Right lung (tissue), 5 donors: Measurements from ENCODE around the gene IMMP2L. TPM values are rescaled to one million over a fixed set of nuclear protein-coding genes. Genes with fewer than 3 reads are reported as not detected.
"Not testable (repeated sequence)": the region's sequence is repeated elsewhere in the genome, so short reads cannot be mapped to it uniquely, and the experiment has no call there.

Experiments
- DNase-seq, 2 donors: peaks; one replicate each; pipeline ENCODE4 v3.0.0-alpha.2; 2013
- polyA plus RNA-seq, 5 donors: library from polyadenylated mRNA; unstranded; fragments of 120-200 nt; gene quantifications; one replicate each; pipeline versions ENCODE4 v1.2.1 to v1.2.3, GENCODE V29; 2013; ENCODE audit warnings: inconsistent platforms in 1 of 5, low replicate concordance in 1 of 5; ENCODE audit not compliant: insufficient read length in 5 of 5, insufficient read depth in 1 of 5

IMMP2L gene
- polyA plus RNA-seq, 5 donors = 24.1 to 28.9 (median 28.0) TPM

DNA sequence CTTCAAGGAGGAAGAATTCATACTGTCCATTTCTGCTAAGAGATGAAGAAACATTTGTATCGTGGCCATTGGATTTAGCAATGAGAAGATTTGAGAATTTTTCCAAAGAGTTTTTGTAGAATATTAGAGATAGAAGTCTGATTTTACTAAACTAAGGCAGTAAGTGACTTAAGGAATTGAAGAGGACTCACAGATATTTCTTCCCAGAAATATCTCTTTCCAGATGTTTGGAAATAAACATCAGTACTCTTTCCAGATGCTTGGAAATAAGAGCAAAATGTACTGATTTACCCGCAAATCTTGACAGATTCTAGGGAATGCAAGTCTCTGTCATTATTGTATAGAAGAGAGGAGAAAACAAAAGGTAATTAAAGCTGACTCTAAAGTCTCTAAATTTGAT, 91.3 kb downstream of the IMMP2L start:
- no peak for DNase-seq

GRCh38 chr7:111469894-111470293, 92.4 kb downstream of the IMMP2L start:
- not testable (repeated sequence) for DNase-seq

- not testable (repeated sequence) for DNase-seq
Observed at GRCh38 chr7:111465774-111466173, 96.5 kb downstream of the IMMP2L start.

DNA sequence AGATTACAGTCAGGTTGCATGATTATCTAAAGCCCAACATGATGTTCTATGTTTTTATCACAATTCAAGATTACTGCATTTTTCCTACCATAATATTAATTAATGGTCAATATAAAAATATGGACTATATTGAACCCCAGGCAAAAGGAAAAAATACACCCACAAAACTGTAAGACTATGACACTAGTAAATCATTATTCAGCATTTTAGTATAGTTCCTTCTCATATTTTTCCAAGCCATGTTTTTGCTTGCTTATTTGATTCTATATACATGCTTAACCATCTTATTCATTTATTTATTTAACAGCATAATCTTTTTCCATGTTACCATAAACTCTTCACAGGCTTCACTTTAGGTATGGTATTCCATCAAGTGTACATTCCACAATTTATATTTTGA, 101.6 kb downstream of the IMMP2L start:
- DNase-seq = no peak

- peak in 1 of 2 donors; percentile 5 for DNase-seq
Observed at GRCh38 chr7:111459757-111460280, 102.5 kb downstream of the IMMP2L start.

DNA sequence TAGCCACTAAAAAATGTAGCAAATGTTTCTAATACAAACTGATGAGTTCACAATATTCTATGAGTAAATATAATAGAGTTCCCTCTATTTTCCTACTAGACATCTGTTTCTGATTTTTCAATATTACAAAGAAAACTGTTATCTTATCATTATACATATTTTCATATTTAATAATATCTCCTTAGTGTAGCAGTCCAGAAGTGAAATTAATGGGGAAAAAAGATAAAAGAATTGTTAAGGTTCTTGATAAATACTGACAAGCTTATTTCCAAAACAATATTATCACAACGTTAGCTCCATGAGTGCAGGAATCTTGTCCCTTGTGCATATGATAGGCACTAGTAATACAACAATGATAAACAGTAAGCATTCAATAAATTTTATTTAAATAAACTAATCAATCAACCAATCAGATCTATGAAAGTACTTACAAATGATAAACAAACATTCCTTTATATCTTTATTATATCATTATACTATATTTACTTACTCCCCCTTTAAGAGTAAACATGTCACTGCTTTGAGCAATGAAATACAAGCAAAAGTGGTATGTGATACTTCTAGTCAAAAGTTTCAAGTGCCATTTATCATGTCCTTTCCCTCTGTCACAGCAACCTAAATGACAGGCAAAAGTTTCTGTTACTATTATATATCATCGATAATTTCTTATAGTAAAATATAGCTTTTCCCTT, 103.1 kb downstream of the IMMP2L start:
- DNase-seq = no peak

- DNase-seq = not testable (repeated sequence)
Observed at GRCh38 chr7:111450705-111451104, 111.6 kb downstream of the IMMP2L start.

GRCh38 chr7:111447502-111447901, 114.8 kb downstream of the IMMP2L start:
- not testable (repeated sequence) for DNase-seq

- DNase-seq = no peak
Observed at GRCh38 chr7:111439977-111440376, 122.3 kb downstream of the IMMP2L start.

GRCh38 chr7:111438369-111439289, 123.7 kb downstream of the IMMP2L start:
- DNase-seq = no peak

GRCh38 chr7:111437736-111438135, 124.6 kb downstream of the IMMP2L start:
- DNase-seq = no peak

DNA sequence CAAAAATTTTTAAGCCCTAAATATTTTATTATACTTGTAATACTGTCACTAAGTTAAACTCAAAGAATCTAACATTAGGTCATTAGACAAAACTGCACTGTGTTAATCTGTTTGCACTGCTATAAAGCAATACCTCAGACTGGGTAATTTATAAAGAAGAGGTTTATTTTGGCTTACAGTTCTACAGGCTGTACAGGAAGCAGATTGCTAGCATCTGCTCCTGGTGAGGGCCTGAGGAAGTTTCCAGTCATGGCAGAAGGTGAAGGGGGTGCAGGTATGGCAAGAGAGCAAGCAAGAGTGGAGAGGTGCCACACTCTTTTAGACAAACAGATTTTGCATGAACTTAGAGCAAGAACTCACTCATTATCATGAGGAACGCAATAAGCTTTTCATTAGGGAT, 125.7 kb downstream of the IMMP2L start:
- DNase-seq = no peak

GRCh38 chr7:111433426-111433825, 128.9 kb downstream of the IMMP2L start:
- no peak for DNase-seq

- no peak for DNase-seq
Observed at GRCh38 chr7:111429781-111430180, 132.5 kb downstream of the IMMP2L start.

- DNase-seq = no peak
Observed at GRCh38 chr7:111424768-111425167, 137.5 kb downstream of the IMMP2L start.

- DNase-seq = no peak
Observed at GRCh38 chr7:111414374-111414773, 147.9 kb downstream of the IMMP2L start.

DNA sequence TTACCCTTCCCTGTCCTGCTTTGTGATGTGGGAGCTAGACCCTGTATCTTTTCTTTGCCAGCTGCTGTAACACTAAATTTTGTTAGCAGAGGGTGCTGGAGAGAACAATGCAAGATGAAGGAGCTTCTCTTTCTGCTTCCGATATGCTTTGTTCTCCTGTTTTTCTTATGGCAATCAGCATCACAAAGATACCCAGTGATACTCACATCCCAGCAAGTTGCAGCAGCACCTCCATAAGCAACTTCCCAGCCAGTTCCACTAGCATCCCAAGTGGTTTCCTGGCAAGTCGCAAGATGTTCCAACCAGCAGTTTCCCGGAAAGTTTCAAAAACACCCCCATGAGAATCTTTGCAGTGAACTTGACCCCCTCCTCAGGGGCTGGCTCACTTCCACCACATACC, 148.6 kb downstream of the IMMP2L start:
- DNase-seq = no peak

DNA sequence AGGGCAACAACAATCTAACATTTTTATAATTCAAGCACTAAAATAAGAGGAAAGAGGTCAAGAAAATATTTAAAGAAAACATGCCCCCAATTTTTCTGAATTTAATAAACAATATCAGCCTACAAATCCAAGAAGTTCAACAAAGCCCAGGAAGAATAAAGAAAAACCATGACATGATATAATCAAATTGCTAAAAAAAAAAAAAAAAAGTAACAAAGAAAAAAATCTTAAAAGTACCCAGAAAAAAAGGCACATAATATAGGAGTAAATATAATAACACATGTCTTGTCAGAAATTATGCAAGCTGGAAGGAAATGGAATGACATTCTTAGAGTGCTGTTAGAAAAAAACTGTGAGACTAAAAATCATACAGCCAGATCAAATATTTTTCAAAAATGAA, 151.4 kb downstream of the IMMP2L start:
- DNase-seq = no peak

DNA sequence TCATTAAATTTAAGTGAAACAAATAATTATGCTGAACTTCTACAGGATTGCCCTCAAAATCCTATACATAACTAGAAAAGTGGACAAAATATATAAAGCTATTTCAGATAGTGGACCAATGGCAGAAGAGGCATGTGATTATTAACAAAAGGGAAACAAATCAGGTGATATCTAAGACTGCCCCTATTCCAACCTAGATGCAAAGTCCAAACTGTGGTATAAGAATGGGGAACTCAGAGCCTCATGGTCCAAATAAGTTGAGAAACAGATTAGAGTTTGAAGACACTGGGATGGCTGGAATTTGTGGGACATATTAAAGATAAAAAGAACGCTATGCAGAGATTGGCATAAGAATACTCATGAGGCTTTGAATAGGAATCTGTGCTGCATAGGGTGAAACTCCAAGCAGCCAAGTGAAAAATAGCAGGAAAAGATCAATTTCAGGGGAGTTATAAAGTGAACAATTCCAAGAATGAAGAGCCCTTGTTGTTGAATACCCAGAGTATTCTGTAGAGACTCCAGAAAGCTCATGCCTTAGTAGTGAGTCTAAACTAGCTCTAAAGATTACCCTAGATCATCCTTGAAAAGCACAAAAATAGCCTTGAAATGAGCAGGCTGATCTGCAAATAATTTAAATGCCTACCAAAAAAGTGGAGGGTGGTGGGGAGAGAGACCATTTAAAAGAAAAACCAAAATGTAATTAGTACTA, 152.4 kb downstream of the IMMP2L start:
- no peak for DNase-seq

DNA sequence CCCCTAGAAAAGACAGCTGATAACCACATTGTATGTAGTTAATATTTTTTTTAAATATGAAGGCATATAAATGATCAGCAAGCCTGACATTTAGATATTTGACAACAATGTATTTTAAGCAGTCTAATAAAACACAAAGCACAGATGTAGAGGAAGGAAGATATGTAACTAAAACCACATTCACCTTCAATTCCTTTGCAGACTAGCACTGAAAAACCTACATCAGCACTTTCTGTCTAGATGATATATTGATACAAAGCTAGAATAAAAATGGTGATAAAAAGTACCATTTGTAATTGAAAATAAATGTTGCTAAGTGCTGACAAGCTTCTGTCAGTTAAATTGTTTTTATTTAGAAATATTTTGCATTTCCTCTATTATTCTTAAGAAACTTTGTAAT, 153.6 kb downstream of the IMMP2L start:
- no peak for DNase-seq

DNA sequence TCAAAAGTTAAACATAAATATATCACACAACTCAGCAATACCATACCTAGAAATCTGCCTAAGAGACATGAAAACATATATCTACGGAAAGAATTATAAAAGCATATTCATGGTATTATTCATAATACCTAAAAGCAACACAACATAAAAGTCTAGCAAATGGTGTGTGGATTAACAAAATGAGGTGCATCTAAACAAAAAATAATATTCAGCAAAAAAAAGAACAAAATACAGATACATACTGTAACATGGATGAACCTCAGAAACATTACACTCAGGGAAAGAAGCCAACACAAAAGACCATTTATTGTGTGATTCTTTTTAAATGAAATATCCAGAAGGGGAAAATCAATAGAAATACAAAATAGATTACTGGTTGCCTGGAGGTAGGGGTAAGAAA, 155.0 kb downstream of the IMMP2L start:
- no peak for DNase-seq

DNA sequence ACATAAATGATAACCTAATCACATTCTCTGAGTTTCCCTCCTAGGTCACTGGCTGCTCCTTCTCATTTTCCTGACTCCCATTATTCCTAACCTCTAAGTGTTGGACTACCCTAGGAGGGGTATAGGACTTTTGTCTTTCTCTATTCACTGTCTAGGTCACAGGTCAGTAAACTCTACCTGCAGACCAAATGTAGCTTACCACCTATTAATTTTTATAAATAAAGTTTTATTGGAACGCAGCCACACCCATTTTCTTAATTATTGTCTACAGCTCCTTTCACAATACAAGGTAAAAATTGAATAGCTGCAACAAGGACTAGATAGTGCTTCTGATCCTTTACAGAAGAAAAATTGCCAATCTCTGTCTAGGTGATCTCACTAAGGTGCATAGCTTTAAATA, 156.7 kb downstream of the IMMP2L start:
- DNase-seq = no peak
